Mucosa of stomach (tissue), 1 donor: ENCODE measurements around the gene DENND1A.

Source experiments
- H3K27me3 ChIP-seq: one replicate; pipeline ENCODE4 v1.7.0; 2013; ENCODE audit warnings: mild to moderate bottlenecking, low read length; ENCODE audit not compliant: control insufficient read depth, insufficient read depth
- H3K36me3 ChIP-seq: one replicate; pipeline ENCODE4 v1.7.0; 2013; ENCODE audit warnings: low read length; ENCODE audit not compliant: control insufficient read depth, insufficient read depth
- H3K4me1 ChIP-seq: one replicate; pipeline ENCODE4 v1.7.0; 2013; ENCODE audit warnings: mild to moderate bottlenecking, low read length; ENCODE audit not compliant: control insufficient read depth, insufficient read depth
- H3K4me3 ChIP-seq: one replicate; pipeline ENCODE4 v1.7.0; 2013; ENCODE audit warnings: low read length
- H3K9ac ChIP-seq: one replicate; pipeline ENCODE4 v1.7.0; 2013; ENCODE audit warnings: mild to moderate bottlenecking, low read length, moderate library complexity
- H3K9me3 ChIP-seq: one replicate; pipeline ENCODE4 v1.7.0; 2013; ENCODE audit warnings: mild to moderate bottlenecking, low read length, moderate library complexity; ENCODE audit not compliant: control insufficient read depth
- donor health status: Pancreatic carcinoma.

Gene DENND1A

GRCh38 chr9:123867034-123867433, 62.9 kb downstream of the DENND1A start:
- Histone ChIP-seq H3K9me3 (no peaks in the 10 kb centered on the region), H3K9ac (no peak overlapping the region), H3K36me3 (no peaks in the 10 kb centered on the region), H3K4me1 (peaks cover 7% of the 10 kb centered on the region), H3K27me3 (no peaks in the 10 kb centered on the region), H3K4me3 (no peak overlapping the region)

DNA sequence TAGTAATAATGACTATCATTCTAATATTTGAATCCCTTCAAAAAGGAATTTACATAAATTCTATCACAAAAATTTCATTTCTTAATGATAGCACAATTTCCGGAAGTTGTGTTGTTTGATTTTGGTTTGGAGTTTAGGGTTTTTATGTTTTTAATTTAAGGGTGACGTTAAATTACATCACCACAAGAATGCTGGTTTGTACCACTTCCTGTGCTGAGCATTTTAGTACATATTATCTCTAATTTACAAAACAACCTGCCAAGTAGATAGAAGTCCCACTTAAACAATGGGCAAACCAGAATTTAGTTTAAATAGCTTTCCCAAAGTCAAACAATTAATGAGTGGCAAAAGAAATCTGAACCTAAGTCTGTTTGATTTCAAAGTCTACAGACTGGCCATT, 63.4 kb downstream of the DENND1A start:
- Histone ChIP-seq H3K9ac (no peak overlapping the region), H3K9me3 (no peaks in the 10 kb centered on the region), H3K4me3 (no peak overlapping the region), H3K27me3 (no peaks in the 10 kb centered on the region), H3K4me1 (peaks cover 7% of the 10 kb centered on the region), H3K36me3 (no peaks in the 10 kb centered on the region)

GRCh38 chr9:123865226-123866000, 64.5 kb downstream of the DENND1A start:
- H3K36me3 ChIP-seq = no peaks in the 10 kb centered on the region
- peaks cover 7% of the 10 kb centered on the region for H3K4me1 ChIP-seq
- no peak overlapping the region for H3K9ac ChIP-seq

DNA sequence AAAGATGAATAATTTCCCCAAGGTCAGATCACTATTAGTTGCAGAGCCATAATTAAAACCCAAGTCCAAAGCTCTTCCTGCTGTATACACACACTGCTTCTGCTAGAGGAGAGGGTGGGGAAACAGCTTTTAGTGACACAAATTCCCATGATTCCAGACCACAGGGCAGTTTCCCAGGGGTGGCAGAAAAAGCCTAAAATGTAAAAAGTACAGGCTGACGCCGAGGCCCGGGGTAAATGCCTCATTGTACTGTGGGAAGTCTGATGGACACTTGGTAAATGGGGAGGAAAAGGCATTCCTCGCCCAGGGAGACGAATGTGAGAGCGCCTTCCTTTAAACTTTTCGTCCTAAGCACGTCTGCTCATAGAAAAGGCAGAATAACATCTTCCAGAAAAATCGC, 65.7 kb downstream of the DENND1A start:
- H3K9ac ChIP-seq = no peak overlapping the region
- peaks cover 7% of the 10 kb centered on the region for H3K4me1 ChIP-seq
- H3K27me3 ChIP-seq = no peaks in the 10 kb centered on the region
- no peaks in the 10 kb centered on the region for H3K9me3 ChIP-seq
- H3K36me3 ChIP-seq = no peaks in the 10 kb centered on the region
- H3K4me3 ChIP-seq = no peak overlapping the region

More at GRCh38 chr9:123865226-123866000, 64.5 kb downstream of the DENND1A start:
- Histone ChIP-seq H3K9me3 (no peaks in the 10 kb centered on the region), H3K4me3 (no peak overlapping the region), H3K27me3 (no peaks in the 10 kb centered on the region)

- Histone ChIP-seq H3K9ac (no peak overlapping the region), H3K9me3 (no peaks in the 10 kb centered on the region), H3K4me3 (no peak overlapping the region), H3K4me1 (peaks cover 7% of the 10 kb centered on the region), H3K36me3 (no peaks in the 10 kb centered on the region), H3K27me3 (no peaks in the 10 kb centered on the region)
Measured at GRCh38 chr9:123863164-123863855, 66.6 kb downstream of the DENND1A start.

DNA sequence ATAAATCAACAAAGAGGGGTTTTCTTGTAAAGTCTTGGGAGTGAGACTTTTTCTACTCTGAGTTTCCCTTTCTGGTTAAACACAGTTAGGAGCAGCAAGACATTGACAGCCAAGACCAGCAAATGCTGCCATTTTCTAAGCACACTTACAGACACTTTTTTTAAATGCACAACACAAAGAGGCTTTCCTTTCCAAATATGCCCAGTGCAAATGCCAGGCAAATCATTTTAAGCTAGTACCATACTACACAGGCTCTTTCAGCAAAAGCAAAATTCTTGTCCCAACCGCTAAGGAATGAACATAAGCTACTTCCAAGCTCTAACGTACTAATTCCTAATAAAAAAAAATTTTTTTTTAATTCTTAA, 68.2 kb downstream of the DENND1A start:
- Histone ChIP-seq H3K36me3 (no peaks in the 10 kb centered on the region), H3K4me3 (no peak overlapping the region), H3K4me1 (no peaks in the 10 kb centered on the region), H3K27me3 (no peaks in the 10 kb centered on the region), H3K9me3 (no peaks in the 10 kb centered on the region), H3K9ac (no peak overlapping the region)

DNA sequence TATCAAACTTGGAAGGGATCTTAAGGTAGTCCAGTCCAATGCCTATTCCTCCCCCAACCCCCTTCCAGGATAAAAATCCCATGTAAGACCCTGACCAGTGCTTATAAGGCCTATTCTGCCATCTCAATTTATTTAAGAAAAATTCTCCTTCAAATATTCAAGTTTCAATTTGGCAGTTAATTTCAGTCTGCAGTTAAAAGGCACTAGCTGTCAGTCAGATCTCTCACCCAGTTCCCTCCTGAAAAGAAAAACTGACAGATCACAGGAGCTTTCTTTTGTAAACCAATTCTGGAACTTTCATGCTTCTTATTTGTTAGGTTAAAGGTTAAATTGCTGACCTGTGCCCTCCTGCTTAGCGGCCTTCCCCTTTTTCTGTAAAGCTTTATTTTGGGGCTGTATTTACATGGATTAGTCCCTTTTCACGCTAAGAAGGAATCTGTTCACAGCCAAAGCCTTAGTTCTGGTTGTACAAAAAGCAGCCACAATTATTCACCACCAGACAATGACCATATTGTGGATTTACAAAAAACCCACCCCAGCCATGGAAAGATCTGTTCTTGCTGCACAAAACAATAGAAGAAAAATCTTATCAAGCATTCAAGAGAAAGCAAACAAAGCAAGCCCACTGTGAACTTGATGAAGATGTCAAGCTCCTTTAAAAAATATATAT, 68.7 kb downstream of the DENND1A start:
- Histone ChIP-seq H3K4me1 (no peaks in the 10 kb centered on the region), H3K36me3 (no peaks in the 10 kb centered on the region), H3K9ac (no peak overlapping the region), H3K4me3 (no peak overlapping the region), H3K9me3 (no peaks in the 10 kb centered on the region), H3K27me3 (no peaks in the 10 kb centered on the region)

DNA sequence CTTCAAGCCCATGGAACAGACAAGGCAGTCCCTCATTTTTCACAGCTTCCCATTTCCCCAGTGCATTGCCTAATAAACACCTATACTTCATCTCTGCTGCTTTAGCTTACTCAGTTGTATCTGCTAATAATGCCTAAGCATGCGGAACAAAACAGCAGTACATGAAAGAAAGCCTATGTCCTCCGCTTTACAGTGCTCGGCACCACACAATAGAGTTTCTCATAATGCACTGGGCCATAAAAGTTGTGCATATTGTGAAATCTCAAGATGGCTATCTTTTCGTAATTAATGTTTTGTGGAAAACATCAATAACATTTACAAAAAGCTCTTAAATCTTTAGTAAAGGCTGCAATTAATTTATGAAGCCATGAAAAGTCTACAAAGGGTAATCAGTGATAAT, 69.3 kb downstream of the DENND1A start:
- Histone ChIP-seq H3K4me3 (no peak overlapping the region), H3K9ac (no peak overlapping the region), H3K27me3 (no peaks in the 10 kb centered on the region), H3K9me3 (no peaks in the 10 kb centered on the region), H3K36me3 (no peaks in the 10 kb centered on the region), H3K4me1 (no peaks in the 10 kb centered on the region)

DNA sequence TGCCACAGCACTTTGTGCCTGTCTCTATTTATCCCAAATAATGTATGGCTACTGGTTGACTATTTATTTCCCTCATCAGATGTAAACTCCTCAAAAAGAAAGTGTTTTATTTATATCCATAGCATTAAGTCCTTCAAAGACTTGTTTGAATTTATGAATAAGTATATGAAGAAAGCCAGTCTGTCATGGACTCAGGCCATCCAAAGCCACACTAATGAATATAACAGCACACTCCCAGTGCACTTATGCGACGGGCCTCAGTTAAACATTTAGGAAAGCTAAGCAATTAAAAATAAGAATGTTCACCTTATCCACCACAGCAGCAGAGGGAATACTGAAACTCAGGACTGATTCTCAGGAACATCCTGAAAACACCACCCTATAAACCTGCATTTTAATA, 77.5 kb downstream of the DENND1A start:
- Histone ChIP-seq H3K27me3 (no peaks in the 10 kb centered on the region), H3K36me3 (no peaks in the 10 kb centered on the region), H3K4me3 (no peak overlapping the region), H3K4me1 (no peaks in the 10 kb centered on the region), H3K9me3 (no peaks in the 10 kb centered on the region), H3K9ac (no peak overlapping the region)

DNA sequence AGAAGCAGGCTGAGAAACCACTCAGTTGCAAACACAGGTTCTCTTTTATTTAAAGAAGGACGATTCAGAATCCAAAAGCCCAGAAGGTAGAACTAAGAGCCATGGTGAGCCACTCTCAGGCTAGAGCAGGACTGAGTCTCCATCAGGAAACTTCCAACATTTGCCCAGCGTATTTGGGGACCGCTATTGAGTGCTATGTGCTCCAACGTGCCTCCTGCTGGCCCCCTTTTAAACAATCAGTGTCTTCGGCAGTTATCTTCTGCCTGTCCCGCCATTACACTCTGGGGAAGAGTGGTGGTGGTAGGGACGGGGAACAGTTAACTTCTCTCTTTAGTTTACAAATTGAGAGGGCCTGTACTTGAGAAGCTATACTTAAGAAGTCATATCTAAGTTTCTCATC, 78.1 kb downstream of the DENND1A start:
- no peaks in the 10 kb centered on the region for H3K36me3 ChIP-seq
- H3K9ac ChIP-seq = no peak overlapping the region
- H3K4me3 ChIP-seq = no peak overlapping the region
- no peaks in the 10 kb centered on the region for H3K27me3 ChIP-seq
- no peaks in the 10 kb centered on the region for H3K9me3 ChIP-seq
- H3K4me1 ChIP-seq = no peaks in the 10 kb centered on the region

- Histone ChIP-seq H3K4me3 (no peak overlapping the region), H3K36me3 (no peaks in the 10 kb centered on the region), H3K9ac (no peak overlapping the region), H3K4me1 (no peaks in the 10 kb centered on the region), H3K27me3 (no peaks in the 10 kb centered on the region), H3K9me3 (no peaks in the 10 kb centered on the region)
Measured at GRCh38 chr9:123848447-123849085, 81.4 kb downstream of the DENND1A start.

DNA sequence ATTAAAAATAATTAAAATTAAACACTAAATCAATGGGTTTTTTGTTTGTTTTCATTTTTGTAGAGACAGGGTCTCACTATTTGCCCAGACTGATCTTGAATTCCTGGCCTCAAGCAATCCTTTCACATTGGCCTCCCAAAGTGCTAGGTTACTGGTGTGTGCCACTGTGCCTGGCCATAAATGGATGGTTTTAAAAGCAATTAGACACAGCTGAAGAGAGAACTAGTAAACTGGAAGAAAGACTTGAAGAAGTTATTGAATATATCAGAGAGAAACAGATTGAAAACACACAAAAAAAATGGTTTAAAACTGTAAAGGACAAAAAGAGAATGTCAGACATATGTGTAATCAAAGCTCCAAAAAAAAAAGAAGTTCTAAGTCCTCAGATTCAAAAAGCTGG, 83.0 kb downstream of the DENND1A start:
- Histone ChIP-seq H3K9me3 (no peaks in the 10 kb centered on the region), H3K36me3 (no peaks in the 10 kb centered on the region), H3K9ac (no peak overlapping the region)

More for the DNA sequence above, 83.0 kb downstream of the DENND1A start:
- H3K4me3 ChIP-seq = no peak overlapping the region
- H3K4me1 ChIP-seq = no peaks in the 10 kb centered on the region
- H3K27me3 ChIP-seq = no peaks in the 10 kb centered on the region
